ENCODE results near the gene POFUT2. TPM values are rescaled to one million over a fixed set of nuclear protein-coding genes. Genes with fewer than 3 reads are reported as not detected.
A peak's percentile ranks its signal among the peaks of the same experiment; 100 is the strongest.

Gene POFUT2
- 27.7 and 28.7 TPM in 2 replicates for total RNA-seq (2014; rRNA removed; shearing (Covaris generic))

GRCh38 chr21:45287438-45288391 lies at the start of gene POFUT2:
POFUT2 (minus strand) TSS chr21:45287895; CDS start chr21:45287871, 24 bp downstream.
- peak; percentile 94 for DNase-seq (ENCODE audit: low spot score)

- DNase-seq (ENCODE audit: low spot score) = no peak
These were observed 49.2 kb upstream of the POFUT2 start for GRCh38 chr21:45336870-45337269.

- no peak for DNase-seq (ENCODE audit: low spot score)
These were observed 48.8 kb upstream of the POFUT2 start for GRCh38 chr21:45336535-45336810.

GRCh38 chr21:45335761-45336534 lies 48.3 kb upstream of the POFUT2 start:
- DNase-seq (ENCODE audit: low spot score) = no peak

- DNase-seq (ENCODE audit: low spot score) = no peak
These were observed 47.6 kb upstream of the POFUT2 start for GRCh38 chr21:45335151-45335760.

GRCh38 chr21:45334591-45335081 lies 46.9 kb upstream of the POFUT2 start:
- no peak for DNase-seq (ENCODE audit: low spot score)

- DNase-seq (ENCODE audit: low spot score) = no peak
These were observed 46.4 kb upstream of the POFUT2 start for GRCh38 chr21:45334134-45334533.

- DNase-seq (ENCODE audit: low spot score) = no peak
These were observed 46.0 kb upstream of the POFUT2 start for GRCh38 chr21:45333583-45334121.

- DNase-seq (ENCODE audit: low spot score) = no peak
These were observed 45.4 kb upstream of the POFUT2 start for GRCh38 chr21:45332981-45333582.

GRCh38 chr21:45332415-45332814 lies 44.7 kb upstream of the POFUT2 start:
- no peak for DNase-seq (ENCODE audit: low spot score)

- no peak for DNase-seq (ENCODE audit: low spot score)
These were observed 43.9 kb upstream of the POFUT2 start for GRCh38 chr21:45331531-45332147.

GRCh38 chr21:45330851-45331261 lies 43.2 kb upstream of the POFUT2 start:
- DNase-seq (ENCODE audit: low spot score) = no peak

- DNase-seq (ENCODE audit: low spot score) = peak; percentile 91
These were observed 42.5 kb upstream of the POFUT2 start for GRCh38 chr21:45330075-45330781.

GRCh38 chr21:45329261-45330074 lies 41.8 kb upstream of the POFUT2 start:
- no peak for DNase-seq (ENCODE audit: low spot score)

GRCh38 chr21:45328198-45329091 lies 40.8 kb upstream of the POFUT2 start:
- no peak for DNase-seq (ENCODE audit: low spot score)

GRCh38 chr21:45327441-45328197 lies 39.9 kb upstream of the POFUT2 start:
- DNase-seq (ENCODE audit: low spot score) = no peak

- no peak for DNase-seq (ENCODE audit: low spot score)
These were observed 39.3 kb upstream of the POFUT2 start for GRCh38 chr21:45326891-45327440.
